HG03060 (cell line): ENCODE results near the gene CHST14.

Source experiments
- ATAC-seq: cut with Tn5 transposase; IDR thresholded peaks from one replicate; pipeline ENCODE4 v1.9.1; 2021; ENCODE audit warnings: low read depth, moderate number of reproducible peaks; ENCODE audit not compliant: unreplicated experiment

Gene CHST14

DNA sequence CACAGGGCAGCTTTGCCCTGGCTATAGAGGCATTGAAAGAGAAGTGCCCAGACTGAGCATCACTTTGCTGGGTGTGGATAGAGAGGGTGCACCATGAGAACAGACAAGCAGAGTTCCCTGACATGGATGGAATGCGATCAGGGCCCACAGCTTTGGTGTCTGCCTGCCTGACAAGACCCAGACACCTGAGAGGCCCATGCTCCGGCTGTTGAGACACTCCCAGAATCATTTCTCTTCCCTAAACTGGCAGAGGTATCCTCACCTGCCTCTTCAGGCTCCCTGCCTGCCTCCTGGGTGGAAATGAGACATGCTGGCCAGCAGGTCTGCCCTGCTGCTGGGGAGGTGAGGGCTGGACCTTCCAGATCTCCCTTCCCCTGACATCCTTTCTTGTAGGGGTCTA is 10.4 kb upstream of the CHST14 start:
- ATAC-seq = no peak

- ATAC-seq = no peak
These were observed 8.8 kb upstream of the CHST14 start for GRCh38 chr15:40461958-40462357.

DNA sequence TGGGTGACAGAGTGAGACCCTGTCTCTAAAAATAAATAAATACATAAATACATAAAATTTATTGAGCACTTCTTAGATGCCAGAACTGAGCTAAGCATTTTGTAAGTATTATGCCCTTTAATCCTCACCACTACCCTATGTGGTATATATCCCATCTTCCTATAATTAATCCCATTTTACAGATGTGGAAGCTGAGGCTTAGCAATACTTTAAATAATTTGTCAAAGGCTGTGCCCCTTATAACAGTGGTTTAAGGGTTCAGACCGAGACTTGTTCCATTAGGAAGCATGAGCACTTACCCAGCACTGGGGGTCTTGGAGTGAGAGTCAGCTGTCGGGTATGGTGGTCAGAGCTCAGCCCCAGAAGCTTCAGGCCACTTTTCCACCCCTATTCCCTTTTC is 7.5 kb upstream of the CHST14 start:
- ATAC-seq = no peak

GRCh38 chr15:40463886-40464545 is 6.8 kb upstream of the CHST14 start:
- no peak for ATAC-seq

GRCh38 chr15:40464595-40465185 is 6.1 kb upstream of the CHST14 start:
- ATAC-seq = no peak

DNA sequence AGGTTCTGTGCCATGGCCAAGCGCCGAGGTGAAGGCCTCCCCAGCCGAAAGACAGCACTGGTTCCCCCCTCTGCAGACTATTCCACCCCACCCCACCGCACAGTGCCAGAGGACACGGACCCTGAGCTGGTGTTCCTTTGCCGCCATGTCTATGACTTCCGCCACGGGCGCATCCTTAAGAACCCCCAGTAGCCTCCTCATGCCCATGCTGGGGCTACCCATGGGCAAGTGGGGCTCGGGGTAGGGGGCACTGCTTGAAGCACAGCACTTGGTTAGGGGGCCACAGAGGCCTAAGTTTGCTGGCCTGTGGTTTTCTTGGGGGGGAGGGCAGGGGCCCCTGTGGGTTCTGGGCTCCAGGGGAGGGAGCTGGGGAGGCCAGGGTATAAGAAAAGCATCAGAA is 4.8 kb upstream of the CHST14 start:
- no peak for ATAC-seq

GRCh38 chr15:40466426-40467260 is 4.1 kb upstream of the CHST14 start:
- ATAC-seq = no peak

DNA sequence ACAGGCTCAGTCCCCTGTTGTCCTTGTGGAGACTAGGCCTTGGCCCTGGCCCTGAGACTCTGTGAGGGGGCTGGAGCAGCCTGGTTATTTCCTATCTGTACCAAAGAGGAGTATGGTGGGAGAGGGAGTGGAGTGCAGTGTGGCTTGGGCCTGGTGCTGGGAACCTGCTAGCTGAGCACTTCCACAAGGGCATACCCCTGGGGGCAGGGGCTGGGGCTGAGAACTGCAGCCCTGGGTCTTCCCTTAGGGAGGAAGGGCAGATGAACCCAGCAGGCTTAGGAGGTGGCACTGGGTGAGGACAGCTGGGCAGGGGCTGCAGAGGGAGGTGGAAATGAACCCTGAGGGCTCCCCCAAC is 3.5 kb upstream of the CHST14 start:
- ATAC-seq = no peak

GRCh38 chr15:40468898-40469331 is 1.9 kb upstream of the CHST14 start:
- ATAC-seq = no peak

GRCh38 chr15:40469776-40470390 is 901 bp upstream of the CHST14 start:
- ATAC-seq = no peak

DNA sequence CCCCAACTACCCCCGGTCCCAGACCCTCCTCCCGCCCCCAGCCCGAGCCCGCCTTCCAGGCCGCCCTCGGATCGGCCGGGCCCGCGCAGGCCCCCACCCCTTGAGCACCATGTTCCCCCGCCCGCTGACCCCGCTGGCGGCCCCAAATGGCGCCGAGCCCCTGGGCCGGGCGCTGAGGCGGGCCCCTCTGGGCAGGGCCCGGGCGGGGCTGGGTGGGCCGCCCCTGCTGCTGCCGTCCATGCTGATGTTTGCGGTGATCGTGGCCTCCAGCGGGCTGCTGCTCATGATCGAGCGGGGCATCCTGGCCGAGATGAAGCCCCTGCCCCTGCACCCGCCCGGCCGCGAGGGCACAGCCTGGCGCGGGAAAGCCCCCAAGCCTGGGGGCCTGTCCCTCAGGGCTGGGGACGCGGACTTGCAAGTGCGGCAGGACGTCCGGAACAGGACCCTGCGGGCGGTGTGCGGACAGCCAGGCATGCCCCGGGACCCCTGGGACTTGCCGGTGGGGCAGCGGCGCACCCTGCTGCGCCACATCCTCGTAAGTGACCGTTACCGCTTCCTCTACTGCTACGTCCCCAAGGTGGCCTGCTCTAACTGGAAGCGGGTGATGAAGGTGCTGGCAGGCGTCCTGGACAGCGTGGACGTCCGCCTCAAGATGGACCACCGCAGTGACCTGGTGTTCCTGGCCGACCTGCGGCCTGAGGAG is 472 bp downstream of the CHST14 start:
- ATAC-seq = no peak

DNA sequence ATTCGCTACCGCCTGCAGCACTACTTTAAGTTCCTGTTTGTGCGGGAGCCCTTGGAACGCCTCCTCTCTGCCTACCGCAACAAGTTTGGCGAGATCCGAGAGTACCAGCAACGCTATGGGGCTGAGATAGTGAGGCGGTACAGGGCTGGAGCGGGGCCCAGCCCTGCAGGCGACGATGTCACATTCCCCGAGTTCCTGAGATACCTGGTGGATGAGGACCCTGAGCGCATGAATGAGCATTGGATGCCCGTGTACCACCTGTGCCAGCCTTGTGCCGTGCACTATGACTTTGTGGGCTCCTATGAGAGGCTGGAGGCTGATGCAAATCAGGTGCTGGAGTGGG is 995 bp downstream of the CHST14 start:
- no peak for ATAC-seq

DNA sequence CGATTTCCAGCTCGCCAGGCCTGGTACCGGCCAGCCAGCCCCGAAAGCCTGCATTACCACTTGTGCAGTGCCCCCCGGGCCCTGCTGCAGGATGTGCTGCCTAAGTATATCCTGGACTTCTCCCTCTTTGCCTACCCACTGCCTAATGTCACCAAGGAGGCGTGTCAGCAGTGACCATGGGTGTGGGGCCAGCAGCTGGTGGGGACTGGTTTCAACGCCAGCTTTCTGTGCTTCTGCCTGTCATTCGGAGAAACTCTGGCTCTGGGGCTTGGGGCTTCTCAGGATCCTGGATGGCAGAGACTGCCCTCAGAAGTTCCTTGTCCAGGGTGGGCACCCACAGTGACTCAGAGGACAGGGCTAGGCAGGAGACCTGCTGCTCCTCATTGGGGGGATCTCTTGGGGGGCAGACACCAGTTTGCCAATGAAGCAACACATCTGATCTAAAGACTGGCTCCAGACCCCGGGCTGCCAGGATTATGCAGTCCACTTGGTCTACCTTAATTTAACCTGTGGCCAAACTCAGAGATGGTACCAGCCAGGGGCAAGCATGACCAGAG is 1.5 kb downstream of the CHST14 start:
- ATAC-seq = no peak

DNA sequence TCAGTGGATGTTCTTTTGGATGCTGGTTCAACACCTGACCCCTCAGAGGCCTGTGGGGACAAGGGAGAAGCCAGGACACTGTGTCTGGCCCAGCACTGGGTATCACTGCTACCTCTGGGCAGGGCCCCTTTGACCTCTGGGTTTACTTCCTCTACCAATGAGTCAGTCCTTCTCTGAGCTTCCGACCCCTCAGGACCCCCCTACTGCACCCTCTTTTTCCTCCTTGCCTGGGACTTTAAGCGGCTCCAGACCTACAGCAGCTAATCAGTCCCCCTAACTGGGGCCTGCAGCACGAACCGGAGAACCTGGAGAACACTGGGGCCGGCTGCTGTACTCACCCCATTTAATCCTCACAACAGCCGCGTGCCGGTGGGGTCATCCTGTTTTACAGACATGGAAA is 3.8 kb downstream of the CHST14 start:
- no peak for ATAC-seq

DNA sequence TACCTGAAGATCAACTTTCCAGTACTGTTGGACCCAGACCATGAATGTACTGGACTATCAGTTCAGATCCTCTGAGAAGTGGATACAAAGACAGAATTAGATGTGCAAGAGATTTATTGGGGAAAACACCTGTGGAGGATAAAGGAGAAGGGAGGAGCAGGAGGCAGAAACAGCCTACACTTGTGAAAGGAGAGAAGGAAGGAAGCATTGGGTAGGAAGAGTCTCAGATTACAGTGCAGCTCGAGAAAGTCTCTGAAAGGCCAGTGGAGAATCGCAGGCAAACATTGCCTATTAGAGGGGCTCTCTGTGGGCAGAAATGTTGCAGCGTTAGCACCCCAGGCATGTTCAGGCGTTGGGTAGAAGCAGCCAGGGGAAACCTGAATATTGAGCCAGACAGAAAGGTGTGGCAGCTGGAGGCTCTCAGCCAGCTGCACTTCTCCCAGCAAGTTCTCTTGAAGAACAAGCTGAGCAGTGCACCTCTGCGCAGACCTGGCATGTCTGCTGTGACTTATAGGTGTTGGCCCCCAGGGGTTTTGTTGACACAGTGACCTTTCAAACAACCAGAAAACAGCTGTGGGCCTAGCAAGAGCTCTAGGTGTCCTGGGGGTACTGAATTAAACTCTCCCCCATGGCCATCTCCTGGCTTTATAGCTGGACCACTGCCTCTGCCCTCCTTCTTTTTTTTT is 7.0 kb downstream of the CHST14 start:
- no peak for ATAC-seq

DNA sequence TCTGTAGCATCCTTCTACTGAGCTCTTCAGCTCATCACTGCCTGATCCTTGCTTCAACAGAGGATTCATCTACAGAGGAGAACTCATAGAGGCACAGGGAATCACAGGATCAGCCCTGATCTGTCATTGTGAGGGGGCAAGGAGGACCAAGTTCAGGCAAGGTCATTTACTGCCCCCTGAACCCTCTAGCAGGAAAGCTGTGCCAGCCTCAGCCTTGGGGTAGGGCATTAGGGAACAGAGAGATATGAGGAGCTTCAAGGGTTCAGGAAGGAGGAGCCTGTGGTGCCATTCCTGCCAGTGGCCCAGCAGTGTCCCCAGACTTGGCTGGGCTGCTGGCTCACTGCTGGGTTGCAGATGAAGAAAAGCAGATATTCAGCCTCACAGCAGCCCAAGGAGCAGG is 8.2 kb downstream of the CHST14 start:
- ATAC-seq = no peak

- no peak for ATAC-seq
These were observed 10.7 kb downstream of the CHST14 start for GRCh38 chr15:40481341-40482074.

- ATAC-seq = no peak
These were observed 13.1 kb downstream of the CHST14 start for GRCh38 chr15:40483919-40484318.

- ATAC-seq = no peak
These were observed 15.4 kb downstream of the CHST14 start for GRCh38 chr15:40486066-40486770.
